ENCODE results near the gene MEIS3.
"Not testable (repeated sequence)": the region's sequence is repeated elsewhere in the genome, so short reads cannot be mapped to it uniquely, and the experiment has no call there.

MEIS3 gene

DNA sequence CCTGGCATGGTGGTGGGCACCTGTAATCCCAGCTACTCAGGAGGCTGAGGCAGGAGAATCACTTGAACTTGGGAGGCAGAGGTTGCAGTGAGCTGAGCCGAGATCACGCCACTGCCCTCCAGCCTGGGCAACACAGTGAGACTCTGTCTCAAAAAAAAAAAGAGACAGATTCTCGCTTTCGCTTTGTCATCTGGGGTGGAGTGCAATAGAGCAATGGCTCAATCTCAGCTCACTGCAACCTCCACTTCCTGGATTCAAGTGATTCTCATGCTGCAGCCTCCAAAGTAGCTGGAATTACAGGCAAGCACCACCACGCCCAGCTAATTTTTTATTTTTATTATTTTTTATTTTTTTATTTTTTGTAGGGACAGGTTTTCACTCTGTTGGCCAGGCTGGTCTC lies 30.6 kb downstream of the MEIS3 start:
- in situ Hi-C loops (cut with MboI; ENCODE audit: low sequenced_read_pairs) = not testable (repeated sequence)

- in situ Hi-C loops (cut with MboI; ENCODE audit: low sequenced_read_pairs) = not testable (repeated sequence)
Measured at GRCh38 chr19:47387623-47388022, 31.7 kb downstream of the MEIS3 start.

DNA sequence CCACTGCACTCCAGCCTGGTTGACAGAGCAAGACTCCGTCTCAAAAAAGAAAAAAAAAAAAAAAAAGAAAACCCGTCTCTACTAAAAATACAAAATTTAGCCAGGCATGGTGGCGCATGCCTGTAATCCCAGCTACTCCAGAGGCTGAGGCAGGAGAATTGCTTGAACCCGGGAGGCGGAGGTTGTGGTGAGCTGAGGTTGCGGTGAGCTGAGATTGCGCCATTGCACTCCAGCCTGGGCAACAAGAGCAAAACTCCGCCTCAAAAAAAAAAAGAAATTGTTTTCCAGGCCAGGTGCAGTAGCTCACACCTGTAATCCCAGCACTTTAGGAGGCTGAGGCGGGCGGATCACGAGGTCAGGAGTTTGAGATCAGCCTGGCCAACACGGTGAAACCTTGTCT lies 32.7 kb downstream of the MEIS3 start:
- in situ Hi-C loops (cut with MboI; ENCODE audit: low sequenced_read_pairs) = not testable (repeated sequence)

DNA sequence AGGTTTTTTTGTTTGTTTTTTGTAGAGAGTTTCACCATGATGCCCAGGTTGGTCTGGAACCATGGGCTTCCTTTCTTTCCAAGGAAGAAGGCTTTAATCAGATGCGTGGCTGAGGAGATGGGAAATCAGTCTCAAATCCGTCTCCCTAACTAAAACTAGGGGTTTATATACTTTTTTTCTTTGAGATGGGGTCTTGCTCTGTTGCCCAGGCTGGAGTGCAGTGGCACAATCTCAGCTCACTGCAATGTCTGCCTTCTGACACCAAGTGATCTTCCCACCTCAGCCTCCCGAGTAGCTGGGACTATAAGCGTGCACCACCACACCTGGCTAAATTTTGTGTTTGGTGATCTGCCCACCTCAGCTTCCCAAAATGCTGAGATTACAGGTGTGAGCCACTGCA lies 34.8 kb downstream of the MEIS3 start:
- in situ Hi-C loops (cut with MboI; ENCODE audit: low sequenced_read_pairs) = not testable (repeated sequence)

DNA sequence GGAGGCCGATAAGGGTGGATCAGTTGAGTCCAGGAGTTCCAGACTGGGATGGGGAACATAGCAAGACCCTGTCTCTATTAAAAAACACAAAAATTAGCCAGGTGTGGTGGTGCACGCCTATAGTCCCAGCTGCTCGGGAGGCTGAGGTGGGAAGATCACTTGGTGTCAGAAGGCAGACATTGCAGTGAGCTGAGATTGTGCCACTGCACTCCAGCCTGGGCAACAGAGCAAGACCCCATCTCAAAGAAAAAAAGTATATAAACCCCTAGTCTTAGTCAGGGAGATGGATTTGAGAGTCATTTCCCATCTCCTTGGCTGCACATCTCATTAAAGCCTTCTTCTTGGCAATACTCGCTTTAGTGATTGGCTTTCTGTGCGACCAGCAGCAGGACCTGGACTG lies 35.4 kb downstream of the MEIS3 start:
- in situ Hi-C loops (cut with MboI; ENCODE audit: low sequenced_read_pairs) = not testable (repeated sequence)

GRCh38 chr19:47381653-47382279 lies 37.6 kb downstream of the MEIS3 start:
- in situ Hi-C loops (cut with MboI; ENCODE audit: low sequenced_read_pairs) = no loop called here

DNA sequence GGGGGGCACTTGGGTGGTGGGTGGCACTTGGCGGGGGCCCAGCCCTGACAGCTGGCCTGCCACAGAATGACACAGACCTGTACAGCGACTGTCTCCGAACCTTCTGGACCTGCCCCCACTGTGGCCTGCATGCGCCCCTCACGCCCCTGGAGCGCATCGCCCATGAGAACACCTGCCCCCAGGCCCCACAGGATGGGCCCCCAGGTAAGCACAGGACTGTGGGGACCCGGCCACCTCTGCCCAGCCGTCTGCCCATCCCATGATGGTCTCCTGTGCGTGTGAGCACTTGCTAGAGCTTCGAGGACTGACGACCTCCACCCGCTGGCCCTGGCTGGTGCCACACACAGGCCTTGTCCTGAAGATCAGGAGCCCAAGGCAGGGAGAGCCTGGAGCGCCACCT lies 38.2 kb downstream of the MEIS3 start:
- in situ Hi-C loops (cut with MboI; ENCODE audit: low sequenced_read_pairs) = no loop called here

DNA sequence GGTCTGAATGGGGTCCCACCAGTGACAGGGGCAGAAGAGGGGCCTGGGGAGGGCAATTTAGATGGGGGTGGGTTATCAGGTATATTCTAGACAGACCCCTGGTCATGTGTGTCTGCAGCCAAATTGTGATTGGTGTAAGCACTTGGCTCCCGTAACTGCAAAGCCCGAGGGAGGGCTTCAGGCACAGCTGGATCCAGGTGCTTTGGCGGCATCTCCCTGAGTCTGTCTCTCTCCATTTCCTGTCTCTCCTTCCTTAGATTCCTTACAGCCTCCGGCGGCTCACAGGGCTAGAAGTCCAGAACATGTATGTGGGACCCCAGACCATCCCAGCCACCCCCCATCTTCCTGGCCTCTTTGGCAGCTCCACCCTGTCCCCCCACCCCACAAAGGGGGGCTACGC lies 38.8 kb downstream of the MEIS3 start:
- in situ Hi-C loops (cut with MboI; ENCODE audit: low sequenced_read_pairs) = no loop called here

GRCh38 chr19:47379381-47379938 lies 39.9 kb downstream of the MEIS3 start:
- in situ Hi-C loops (cut with MboI; ENCODE audit: low sequenced_read_pairs) = no loop called here

DNA sequence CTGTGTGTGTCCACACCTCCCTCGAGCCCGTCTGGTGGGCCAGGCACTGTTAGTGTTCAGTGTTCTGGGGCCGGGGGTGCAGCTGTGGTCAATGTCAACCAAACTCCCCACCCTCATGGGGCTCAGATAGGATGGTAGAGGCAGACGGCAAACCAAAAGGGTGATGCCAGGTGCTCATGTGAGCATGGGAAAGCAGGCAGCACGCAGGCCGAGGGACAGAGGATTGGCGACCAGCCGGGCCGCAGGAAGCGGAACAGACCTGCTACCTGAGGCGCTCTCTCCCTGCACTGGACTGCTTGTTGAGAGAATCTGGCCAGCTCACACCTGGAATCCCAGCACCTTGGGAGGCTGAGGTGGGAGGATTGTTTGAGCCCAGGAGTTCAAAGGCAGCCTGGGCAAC lies 41.1 kb downstream of the MEIS3 start:
- in situ Hi-C loops (cut with MboI; ENCODE audit: low sequenced_read_pairs) = no loop called here

GRCh38 chr19:47377801-47378200 lies 41.5 kb downstream of the MEIS3 start:
- in situ Hi-C loops (cut with MboI; ENCODE audit: low sequenced_read_pairs) = no loop called here

- in situ Hi-C loops (cut with MboI; ENCODE audit: low sequenced_read_pairs) = no loop called here
Measured at GRCh38 chr19:47377208-47377701, 42.1 kb downstream of the MEIS3 start.

- in situ Hi-C loops (cut with MboI; ENCODE audit: low sequenced_read_pairs) = no loop called here
Measured at GRCh38 chr19:47376589-47377144, 42.7 kb downstream of the MEIS3 start.

DNA sequence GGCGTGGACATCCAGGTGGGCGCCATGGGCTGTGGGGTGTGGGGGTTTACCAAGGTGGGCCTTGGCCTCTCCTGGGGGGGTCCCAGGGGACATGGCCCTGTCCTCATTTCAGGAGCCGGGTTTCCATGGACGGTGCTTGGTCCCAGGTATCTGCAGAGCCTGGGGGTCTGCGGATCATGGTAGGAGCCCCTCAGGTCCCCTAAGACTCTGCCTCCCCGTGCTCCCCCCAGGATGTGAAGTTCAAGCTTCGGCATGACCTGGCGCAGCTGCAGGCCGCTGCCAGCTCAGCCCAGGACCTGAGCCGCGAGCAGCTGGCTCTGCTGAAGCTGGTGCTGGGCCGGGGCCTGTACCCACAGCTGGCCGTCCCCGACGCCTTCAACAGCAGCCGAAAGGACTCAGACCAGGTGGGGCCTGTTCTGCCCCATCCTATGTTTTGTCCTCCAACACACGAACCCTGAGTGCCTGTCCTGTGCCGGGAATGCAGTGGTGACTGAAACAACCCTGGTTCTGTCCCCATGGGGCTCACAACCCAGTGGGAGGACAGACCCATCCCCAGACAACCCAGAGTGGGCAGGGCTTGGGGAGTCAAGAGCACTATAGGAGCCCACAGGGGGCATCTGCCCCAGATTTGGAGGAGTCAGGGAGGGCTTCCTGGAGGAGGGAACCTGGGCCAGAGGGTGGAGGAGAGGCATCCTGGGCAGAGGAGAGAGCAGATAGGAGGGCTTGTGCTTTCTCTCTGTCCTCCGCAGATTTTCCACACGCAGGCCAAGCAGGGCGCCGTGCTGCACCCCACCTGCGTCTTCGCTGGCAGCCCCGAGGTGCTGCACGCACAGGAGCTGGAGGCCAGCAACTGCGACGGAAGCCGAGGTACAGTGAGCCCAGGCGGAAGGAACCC lies 43.4 kb downstream of the MEIS3 start:
- in situ Hi-C loops (cut with MboI; ENCODE audit: low sequenced_read_pairs) = no loop called here

- in situ Hi-C loops (cut with MboI; ENCODE audit: low sequenced_read_pairs) = no loop called here
Measured at GRCh38 chr19:47374876-47375693, 44.2 kb downstream of the MEIS3 start.

- in situ Hi-C loops (cut with MboI; ENCODE audit: low sequenced_read_pairs) = no loop called here
Measured at GRCh38 chr19:47373246-47374240, 45.8 kb downstream of the MEIS3 start.

DNA sequence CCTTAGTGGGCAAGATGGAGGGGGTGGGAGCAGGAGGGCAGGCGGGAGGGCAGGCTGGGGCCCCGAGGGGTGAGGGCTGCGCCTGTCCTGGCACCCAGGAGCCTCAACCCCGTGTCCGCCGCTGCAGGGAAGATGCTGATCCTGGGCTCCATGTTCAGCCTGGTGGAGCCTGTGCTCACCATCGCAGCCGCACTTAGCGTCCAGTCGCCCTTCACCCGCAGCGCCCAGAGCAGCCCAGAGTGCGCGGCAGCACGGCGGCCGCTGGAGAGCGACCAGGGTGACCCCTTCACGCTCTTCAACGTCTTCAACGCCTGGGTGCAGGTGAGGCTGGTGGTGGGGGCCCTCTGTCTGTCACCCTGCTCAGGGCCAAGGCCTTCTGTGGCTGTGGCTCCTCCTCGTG lies 46.7 kb downstream of the MEIS3 start:
- in situ Hi-C loops (cut with MboI; ENCODE audit: low sequenced_read_pairs) = no loop called here

DNA sequence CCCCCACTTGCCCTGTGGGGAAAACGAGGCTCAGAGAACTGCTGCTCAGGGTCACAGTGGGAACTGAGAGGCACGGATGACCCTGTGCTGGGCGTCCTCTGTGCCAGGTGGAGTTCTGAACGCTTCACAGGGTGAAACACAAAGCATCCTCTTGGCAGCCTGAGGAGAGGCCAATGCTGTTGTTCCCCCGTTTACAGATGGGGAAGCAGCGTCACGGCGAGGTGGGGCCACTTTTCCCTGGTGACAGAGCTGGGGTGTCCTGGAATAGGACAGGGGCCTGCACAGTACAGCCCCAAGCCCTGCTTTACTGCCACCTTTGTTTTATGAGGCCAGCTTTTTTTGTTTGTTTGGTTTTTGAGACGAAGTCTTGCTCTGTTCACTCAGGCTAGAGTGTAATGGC lies 48.1 kb downstream of the MEIS3 start:
- in situ Hi-C loops (cut with MboI; ENCODE audit: low sequenced_read_pairs) = no loop called here

DNA sequence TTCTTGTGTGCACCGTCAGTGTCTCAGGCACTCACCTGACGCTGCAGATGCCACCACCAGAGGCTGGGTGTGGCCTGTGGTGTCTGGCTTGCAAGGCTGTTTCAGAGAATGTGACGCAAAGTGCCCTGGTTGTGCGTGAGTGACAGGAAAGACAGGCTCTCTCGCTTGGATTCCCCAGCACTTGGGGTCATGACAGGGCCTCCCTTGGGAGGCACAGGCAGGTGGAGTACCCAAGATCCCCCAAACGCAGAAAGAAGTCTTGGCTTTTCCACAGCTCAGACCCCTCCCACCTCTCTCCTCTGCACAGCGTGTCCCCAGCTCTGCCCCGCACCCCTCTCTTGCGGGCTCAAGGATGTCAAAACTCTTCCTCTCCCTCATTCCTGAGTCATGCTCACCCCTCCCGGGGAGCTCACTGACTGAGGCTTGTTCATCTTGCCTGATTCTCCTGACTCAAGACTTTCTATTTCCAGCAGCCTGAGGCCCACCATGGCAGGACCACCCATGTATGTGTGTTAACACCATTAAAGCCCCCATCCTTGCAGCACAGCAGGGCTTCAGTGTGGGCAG lies 49.2 kb downstream of the MEIS3 start:
- in situ Hi-C loops (cut with MboI; ENCODE audit: low sequenced_read_pairs) = no loop called here

Data from hTERT RPE-1 (cell line).